Endothelial cell of umbilical vein (primary cell): ENCODE measurements around the gene SWAP70. TPM values are rescaled to one million over a fixed set of nuclear protein-coding genes. Genes with fewer than 3 reads are reported as not detected.

Experiments used
- BruUV-seq: library from RNA; stranded (reverse); fragments of 400-500 nt; replicated peaks from 2 replicates; lab custom pipeline; 2021; lab: Mats Ljungman, UMichigan
- CTCF ChIA-PET: fragments of 300-600, 350-600 bp; sonication (Branson Sonifier 250); formaldehyde crosslinking; loops from one replicate; lab custom pipeline; 2021; ENCODE audit warnings: antibody characterized with exemption, inconsistent platforms; lab: Charles Lee
- POLR2A ChIA-PET: fragments of 300-600, 350-600 bp; sonication (Branson Sonifier 250); formaldehyde crosslinking; loops from one replicate; lab custom pipeline; 2021; ENCODE audit warnings: antibody characterized with exemption, inconsistent platforms; lab: Charles Lee
- DNase-seq: peaks from one replicate; pipeline ENCODE4 v3.0.0-alpha.2; 2011; ENCODE audit warnings: low read depth, low spot score
- FAIRE-seq: peaks from 2 replicates; lab custom pipeline; 2011; peaks lifted over from hg19 to GRCh38; lab: Jason Lieb, UNC
- H2AFZ ChIP-seq: 2 replicates; pipeline ENCODE4 v1.6.0; 2012; ENCODE audit warnings: low read depth, low read length, control low read depth, inconsistent platforms
- H3K27ac ChIP-seq: 2 replicates; pipeline ENCODE4 v1.5.1; 2011; ENCODE audit warnings: low read depth, mild to moderate bottlenecking, control low read depth, low read length, moderate library complexity; ENCODE audit not compliant: insufficient read depth
- H3K27me3 ChIP-seq, 2 experiments: 2 replicates each; pipeline versions ENCODE4 v1.6.0 to v1.6.1; 2011; ENCODE audit warnings: low read length in 2 of 2, mixed read lengths in 1 of 2; ENCODE audit not compliant: control insufficient read depth in 2 of 2, insufficient read depth in 2 of 2
- H3K36me3 ChIP-seq, 2 experiments: 2 replicates in 1 of 2; 3 replicates in 1 of 2; pipeline ENCODE4 v1.5.1; 2011; ENCODE audit warnings: low read length in 2 of 2, mild to moderate bottlenecking in 1 of 2, moderate library complexity in 1 of 2; ENCODE audit not compliant: control insufficient read depth in 2 of 2, insufficient read depth in 2 of 2; ENCODE audit errors: extremely low read depth in 1 of 2
- H3K4me1 ChIP-seq: 3 replicates; pipeline ENCODE4 v1.5.1; 2011; ENCODE audit warnings: mild to moderate bottlenecking, low read length; ENCODE audit not compliant: control insufficient read depth, insufficient read depth; ENCODE audit errors: extremely low read depth
- H3K4me2 ChIP-seq: 2 replicates; pipeline ENCODE4 v1.6.1; 2011; ENCODE audit warnings: low read length, control low read depth, mixed read lengths; ENCODE audit not compliant: insufficient read depth
- H3K4me3 ChIP-seq, 3 experiments: fragments of 200-600 bp in 1 of 3; sonication (generic), shearing (Covaris generic) in 1 of 3; replicated peaks in 1 of 3; 2 replicates each; pipeline ENCODE4 v1.5.1; 2011 to 2016; ENCODE audit warnings: control low read depth in 3 of 3, low read length in 3 of 3, mild to moderate bottlenecking in 2 of 3, inconsistent platforms in 1 of 3, low read depth in 1 of 3, moderate library complexity in 1 of 3; ENCODE audit not compliant: insufficient read depth in 1 of 3
- H3K79me2 ChIP-seq: 2 replicates; pipeline ENCODE4 v1.6.0; 2012; ENCODE audit warnings: low read length, inconsistent platforms; ENCODE audit not compliant: control insufficient read depth, insufficient read depth
- H3K9ac ChIP-seq: replicated peaks from 2 replicates; pipeline ENCODE3; 2011; ENCODE audit warnings: low read length, control low read depth; ENCODE audit not compliant: insufficient read depth; ENCODE audit errors: extremely low read depth
- H3K9me1 ChIP-seq: replicated peaks from 3 replicates; pipeline ENCODE4 v1.6.0; 2011; ENCODE audit warnings: mild to moderate bottlenecking, low read length; ENCODE audit not compliant: control insufficient read depth, insufficient read depth; ENCODE audit errors: extremely low read depth
- H3K9me3 ChIP-seq: replicated peaks from 2 replicates; pipeline ENCODE4 v1.5.1; 2012; ENCODE audit warnings: low read length, inconsistent platforms; ENCODE audit not compliant: control insufficient read depth, insufficient read depth
- H4K20me1 ChIP-seq: replicated peaks from 2 replicates; pipeline ENCODE3; 2011; ENCODE audit warnings: mild to moderate bottlenecking, low read length; ENCODE audit not compliant: control insufficient read depth, insufficient read depth; ENCODE audit errors: extremely low read depth
- EZH2 ChIP-seq: IDR thresholded peaks from 2 replicates; pipeline ENCODE4 v1.6.1; 2012; ENCODE audit warnings: borderline replicate concordance, low read depth, mild to moderate bottlenecking, moderate library complexity, low read length, inconsistent platforms; ENCODE audit not compliant: severe bottlenecking
- FOS ChIP-seq: IDR thresholded peaks from 2 replicates; pipeline ENCODE4 v1.6.1; 2011; ENCODE audit warnings: mild to moderate bottlenecking, low read length, moderate library complexity, borderline replicate concordance; ENCODE audit not compliant: insufficient read depth
- GATA2 ChIP-seq: IDR thresholded peaks from 2 replicates; pipeline ENCODE4 v1.7.0; 2011; ENCODE audit warnings: low read depth, mild to moderate bottlenecking, moderate library complexity, mixed read lengths, low read length; ENCODE audit not compliant: insufficient read length, insufficient read depth
- JUN ChIP-seq: IDR thresholded peaks from 2 replicates; pipeline ENCODE4 v1.6.1; 2011; ENCODE audit warnings: borderline replicate concordance, low read depth; ENCODE audit not compliant: insufficient read length, insufficient read depth
- MYC ChIP-seq: IDR thresholded peaks from one replicate; pipeline ENCODE4 v1.6.1; 2011; ENCODE audit warnings: mild to moderate bottlenecking, low read depth, low read length
- POLR2A ChIP-seq: IDR thresholded peaks from 2 replicates; pipeline ENCODE4 v1.6.1; 2012; ENCODE audit warnings: low read depth, mild to moderate bottlenecking, control low read depth, low read length
- POLR2AphosphoS5 ChIP-seq: IDR thresholded peaks from 2 replicates; pipeline ENCODE4 v1.6.1; 2012; ENCODE audit warnings: low read depth, mild to moderate bottlenecking, control low read depth, low read length, moderate library complexity; ENCODE audit not compliant: insufficient read depth
- dilution Hi-C: fragments of 300-500 bp; cut with MboI; formaldehyde crosslinking; loops from one replicate; pipeline ENCODE4 v1.15.0; 2019; ENCODE audit warnings: low sequenced_read_pairs; ENCODE audit not compliant: extremely low pct_ligation_motif_present
- intact Hi-C: fragments of 100-400 bp; cut with micrococcal nuclease; formaldehyde crosslinking; loops from one replicate; pipeline ENCODE4 v1.10.0; 2022
- polyA plus RNA-seq, 4 experiments: library from polyadenylated mRNA; depleted of rRNA in 3 of 4; stranded (reverse) in 3 of 4; unstranded in 1 of 4; fragments of >200 nt; gene quantifications; 2 replicates each; pipeline versions ENCODE4 v1.2.1 to v1.2.3, GENCODE V29; 2011 to 2012; ENCODE audit warnings: missing spikeins in 1 of 4
- total RNA-seq: library from RNA; stranded (reverse); gene quantifications from 2 replicates; pipeline ENCODE4 v1.2.3, GENCODE V29; 2021
- TF ChIP-seq, protein P1 (sequence below), 2 donors: IDR thresholded peaks; 1 replicate in 1 of 2; 2 replicates in 1 of 2; pipeline ENCODE4 v1.5.1; 2011; ENCODE audit warnings: low read length in 2 of 2, mild to moderate bottlenecking in 2 of 2, moderate library complexity in 2 of 2, control low read depth in 1 of 2, inconsistent platforms in 1 of 2, low read depth in 1 of 2; ENCODE audit not compliant: insufficient read depth in 1 of 2; ENCODE audit errors: extremely low read depth in 1 of 2
- TF ChIP-seq, protein P2 (sequence below): IDR thresholded peaks from 2 replicates; pipeline ENCODE4 v1.6.1; 2011; ENCODE audit not compliant: insufficient read depth, insufficient read length

Gene SWAP70
- total and polyA plus RNA-seq, 2 donors (not counting 3 experiments of a cell fraction or from before 2014, with no cell fraction given), result 52.5 to 165 TPM

DNA sequence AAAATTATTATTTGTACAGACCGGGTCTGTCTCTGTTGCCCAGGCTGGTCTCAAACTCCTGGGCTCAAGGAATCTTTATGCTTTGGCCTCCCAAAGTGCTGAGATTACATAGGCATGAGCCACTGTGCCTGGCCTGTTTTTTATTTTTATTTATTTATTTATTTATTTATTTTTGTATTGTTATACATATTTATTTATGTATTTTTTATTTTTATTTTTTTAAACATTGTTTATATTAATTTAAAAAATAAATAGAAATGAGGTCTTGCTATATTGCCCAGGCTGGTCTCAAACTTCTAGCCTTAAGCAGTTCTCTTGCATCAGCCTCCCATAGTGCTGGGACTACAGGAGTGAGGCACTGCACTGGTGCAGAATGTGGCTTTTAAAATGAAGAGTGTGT is 47.0 kb downstream of the SWAP70 start:
- Histone ChIP-seq H3K9ac (no peak overlapping the region), H2AFZ (no peak overlapping the region), H3K27ac (peak overlapping the region; percentile 27), H3K4me1 (peaks cover 58% of the 10 kb centered on the region), H4K20me1 (no peaks in the 10 kb centered on the region), H3K4me2 (no peak overlapping the region), H3K27me3 (no peaks in the 10 kb centered on the region), H3K79me2 (peaks cover 81% of the 10 kb centered on the region), H3K9me1 (peaks cover 2% of the 10 kb centered on the region), H3K9me3 (no peaks in the 10 kb centered on the region), H3K4me3 (no peak overlapping the region), H3K36me3 (peaks cover 0 to 6% of the 10 kb centered on the region in 2 experiments)
- dilution Hi-C loops (no loop called here), intact Hi-C loops (no loop called here)
- ChIA-PET CTCF (interaction anchor here (1.2 kb wide), 1 partner anchor 37 kb away, joined by 5 read pairs; no protein-coding TSS in a partner anchor), POLR2A (no interaction called here)
- no TSS peak for BruUV-seq
- no peak for DNase-seq
- no peak for TF ChIP-seq POLR2AphosphoS5
- no peak for TF ChIP-seq MYC
- no peak for FAIRE-seq

DNA sequence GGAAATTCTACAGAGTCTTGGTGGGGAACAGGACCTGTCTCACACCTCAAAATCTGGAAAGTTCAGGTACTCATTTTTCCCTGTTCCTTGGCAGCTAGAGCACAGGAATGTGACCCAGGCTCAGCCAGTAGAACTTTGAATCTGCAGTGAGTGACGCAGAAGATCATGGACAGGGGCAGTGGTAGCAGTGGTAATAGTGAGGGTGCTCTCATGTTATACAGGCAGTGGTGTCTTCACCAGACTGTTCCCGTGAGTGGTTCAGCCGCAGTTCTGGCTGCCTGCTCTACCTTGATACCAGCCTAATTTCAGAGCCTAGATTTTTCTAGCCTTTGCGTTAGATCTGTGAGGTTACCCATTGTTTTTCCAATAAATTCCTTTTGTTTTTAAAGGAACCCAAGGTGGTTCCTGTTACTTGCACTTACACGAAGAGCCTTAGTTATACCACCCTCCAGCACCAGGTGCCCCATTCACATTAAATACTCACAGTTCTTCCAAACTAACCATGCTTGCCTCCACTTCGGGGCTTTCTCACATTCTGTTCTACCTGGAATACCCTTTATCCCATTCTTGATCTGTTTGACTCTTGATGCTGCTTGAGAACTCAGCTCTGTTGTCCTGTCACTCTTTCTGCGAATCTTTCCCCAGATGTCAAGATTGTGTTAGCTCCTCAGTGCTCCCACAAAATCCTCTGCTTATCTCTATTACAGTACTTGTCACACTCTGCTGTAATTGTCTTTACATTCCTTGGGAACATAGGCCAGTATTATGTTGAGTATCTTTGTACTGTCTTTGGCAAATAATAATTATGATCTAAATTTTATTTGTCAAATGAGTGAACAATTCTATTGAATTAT is 47.8 kb downstream of the SWAP70 start:
- H4K20me1 ChIP-seq, result no peaks in the 10 kb centered on the region
- DNase-seq, result peak; percentile 64
- peak overlapping the region; percentile 25 for H3K4me2 ChIP-seq
- POLR2A ChIA-PET, result no interaction called here
- peaks cover 0 to 6% of the 10 kb centered on the region in 2 experiments for H3K36me3 ChIP-seq
- dilution Hi-C loops (no loop called here), intact Hi-C loops (no loop called here)
- no peaks in the 10 kb centered on the region for H3K27me3 ChIP-seq
- no peak for TF ChIP-seq GATA2
- no peak for TF ChIP-seq POLR2A
- TF ChIP-seq, protein P1, sequence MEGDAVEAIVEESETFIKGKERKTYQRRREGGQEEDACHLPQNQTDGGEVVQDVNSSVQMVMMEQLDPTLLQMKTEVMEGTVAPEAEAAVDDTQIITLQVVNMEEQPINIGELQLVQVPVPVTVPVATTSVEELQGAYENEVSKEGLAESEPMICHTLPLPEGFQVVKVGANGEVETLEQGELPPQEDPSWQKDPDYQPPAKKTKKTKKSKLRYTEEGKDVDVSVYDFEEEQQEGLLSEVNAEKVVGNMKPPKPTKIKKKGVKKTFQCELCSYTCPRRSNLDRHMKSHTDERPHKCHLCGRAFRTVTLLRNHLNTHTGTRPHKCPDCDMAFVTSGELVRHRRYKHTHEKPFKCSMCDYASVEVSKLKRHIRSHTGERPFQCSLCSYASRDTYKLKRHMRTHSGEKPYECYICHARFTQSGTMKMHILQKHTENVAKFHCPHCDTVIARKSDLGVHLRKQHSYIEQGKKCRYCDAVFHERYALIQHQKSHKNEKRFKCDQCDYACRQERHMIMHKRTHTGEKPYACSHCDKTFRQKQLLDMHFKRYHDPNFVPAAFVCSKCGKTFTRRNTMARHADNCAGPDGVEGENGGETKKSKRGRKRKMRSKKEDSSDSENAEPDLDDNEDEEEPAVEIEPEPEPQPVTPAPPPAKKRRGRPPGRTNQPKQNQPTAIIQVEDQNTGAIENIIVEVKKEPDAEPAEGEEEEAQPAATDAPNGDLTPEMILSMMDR (IDR thresholded peaks at IDR 0.05; ENCODE audit: extremely low read depth in 1 of 2, insufficient read depth in 1 of 2, low read depth in 1 of 2, low read length in 2 of 2), result no peak
- no peak for TF ChIP-seq JUN
- TF ChIP-seq, protein P2, sequence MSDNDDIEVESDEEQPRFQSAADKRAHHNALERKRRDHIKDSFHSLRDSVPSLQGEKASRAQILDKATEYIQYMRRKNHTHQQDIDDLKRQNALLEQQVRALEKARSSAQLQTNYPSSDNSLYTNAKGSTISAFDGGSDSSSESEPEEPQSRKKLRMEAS, result no peak
- TF ChIP-seq FOS, result no peak
- TF ChIP-seq POLR2AphosphoS5, result no peak
- TF ChIP-seq EZH2, result no peak
- no peak for TF ChIP-seq MYC
- no TSS peak for BruUV-seq
- H2AFZ ChIP-seq, result no peak overlapping the region
- peak overlapping the region; percentile 18 for H3K9ac ChIP-seq
- CTCF ChIA-PET, result interaction anchor here (1.2 kb wide), 1 partner anchor 36 kb away, joined by 5 read pairs; no protein-coding TSS in a partner anchor
- no peak for FAIRE-seq
- H3K79me2 ChIP-seq, result peaks cover 75% of the 10 kb centered on the region
- H3K27ac ChIP-seq, result peak overlapping the region; percentile 27
- peaks cover 2% of the 10 kb centered on the region for H3K9me1 ChIP-seq
- peaks cover 60% of the 10 kb centered on the region for H3K4me1 ChIP-seq
- no peaks in the 10 kb centered on the region for H3K9me3 ChIP-seq
- no peak overlapping the region for H3K4me3 ChIP-seq
